ENCODE measurements around the gene ZGRF1.

The ZGRF1 gene

DNA sequence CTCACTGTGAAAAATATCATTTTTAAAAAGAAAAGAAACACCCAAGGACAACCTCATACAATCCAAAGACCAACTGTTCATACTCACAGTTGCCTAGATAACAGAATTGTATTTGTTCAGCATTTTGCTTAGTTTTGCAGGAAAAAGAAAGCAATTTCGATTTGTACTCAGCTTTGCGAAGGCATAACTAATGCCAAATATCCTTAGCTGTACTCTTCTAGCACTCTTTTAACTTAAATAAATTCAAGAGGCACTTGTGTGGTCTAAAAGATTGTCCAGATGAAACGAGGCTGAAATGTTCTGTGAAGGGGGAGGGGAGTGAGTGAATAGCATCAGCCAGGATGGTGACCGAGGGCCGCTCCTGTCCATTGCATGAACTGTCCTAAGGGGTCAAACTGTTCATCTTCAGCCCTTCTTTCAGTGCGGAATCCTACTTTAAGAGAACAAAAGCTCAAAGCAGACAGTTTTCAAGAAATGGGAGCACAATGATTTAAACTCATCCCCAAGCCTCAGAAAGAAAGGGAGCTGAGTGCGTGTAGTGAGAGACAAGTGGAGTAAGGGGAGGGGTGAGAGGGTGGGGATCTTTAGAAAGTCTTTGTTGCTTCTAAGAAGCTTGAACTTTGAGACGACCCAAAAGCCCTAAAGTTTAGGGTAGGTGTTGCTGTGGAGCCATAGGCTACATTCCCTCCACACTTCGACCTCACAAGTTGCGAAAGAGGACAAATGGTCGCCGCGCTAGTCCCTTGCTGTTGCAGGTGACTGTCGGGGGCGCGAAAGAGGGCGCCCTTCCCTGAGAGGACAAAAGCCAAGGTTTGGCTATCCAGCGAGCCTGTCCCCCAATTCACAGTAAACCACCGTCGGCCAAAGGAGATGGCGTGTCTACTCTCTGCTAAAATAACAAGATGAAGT lies 116.8 kb downstream of the ZGRF1 start:
- no peak overlapping the region for H3K4me3 ChIP-seq (ENCODE audit: low read depth, low read length)
- TF ChIP-seq, protein P1, sequence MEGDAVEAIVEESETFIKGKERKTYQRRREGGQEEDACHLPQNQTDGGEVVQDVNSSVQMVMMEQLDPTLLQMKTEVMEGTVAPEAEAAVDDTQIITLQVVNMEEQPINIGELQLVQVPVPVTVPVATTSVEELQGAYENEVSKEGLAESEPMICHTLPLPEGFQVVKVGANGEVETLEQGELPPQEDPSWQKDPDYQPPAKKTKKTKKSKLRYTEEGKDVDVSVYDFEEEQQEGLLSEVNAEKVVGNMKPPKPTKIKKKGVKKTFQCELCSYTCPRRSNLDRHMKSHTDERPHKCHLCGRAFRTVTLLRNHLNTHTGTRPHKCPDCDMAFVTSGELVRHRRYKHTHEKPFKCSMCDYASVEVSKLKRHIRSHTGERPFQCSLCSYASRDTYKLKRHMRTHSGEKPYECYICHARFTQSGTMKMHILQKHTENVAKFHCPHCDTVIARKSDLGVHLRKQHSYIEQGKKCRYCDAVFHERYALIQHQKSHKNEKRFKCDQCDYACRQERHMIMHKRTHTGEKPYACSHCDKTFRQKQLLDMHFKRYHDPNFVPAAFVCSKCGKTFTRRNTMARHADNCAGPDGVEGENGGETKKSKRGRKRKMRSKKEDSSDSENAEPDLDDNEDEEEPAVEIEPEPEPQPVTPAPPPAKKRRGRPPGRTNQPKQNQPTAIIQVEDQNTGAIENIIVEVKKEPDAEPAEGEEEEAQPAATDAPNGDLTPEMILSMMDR (IDR thresholded peaks at IDR 0.05; ENCODE audit: low read depth, low read length), result no peak

DNA sequence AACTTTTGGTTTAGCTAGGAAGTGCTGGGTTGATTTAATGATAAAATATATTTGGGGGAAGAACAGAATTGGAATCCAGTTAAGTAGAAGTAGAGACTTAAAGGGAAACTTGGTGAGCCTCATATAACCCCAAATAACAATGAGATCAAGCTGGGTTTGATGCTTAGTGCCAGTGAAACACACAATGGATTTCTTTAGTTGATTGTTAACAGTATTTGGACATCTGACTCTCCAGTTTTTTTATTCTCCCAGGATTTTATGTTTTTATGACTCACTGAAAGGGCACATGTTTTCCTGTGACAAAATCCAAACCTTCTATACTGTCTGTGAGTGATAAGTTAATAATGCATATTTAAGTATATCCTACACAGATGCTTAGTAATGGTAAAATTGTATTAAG lies 118.0 kb downstream of the ZGRF1 start:
- H3K4me3 ChIP-seq (ENCODE audit: low read depth, low read length), result no peak overlapping the region

DNA sequence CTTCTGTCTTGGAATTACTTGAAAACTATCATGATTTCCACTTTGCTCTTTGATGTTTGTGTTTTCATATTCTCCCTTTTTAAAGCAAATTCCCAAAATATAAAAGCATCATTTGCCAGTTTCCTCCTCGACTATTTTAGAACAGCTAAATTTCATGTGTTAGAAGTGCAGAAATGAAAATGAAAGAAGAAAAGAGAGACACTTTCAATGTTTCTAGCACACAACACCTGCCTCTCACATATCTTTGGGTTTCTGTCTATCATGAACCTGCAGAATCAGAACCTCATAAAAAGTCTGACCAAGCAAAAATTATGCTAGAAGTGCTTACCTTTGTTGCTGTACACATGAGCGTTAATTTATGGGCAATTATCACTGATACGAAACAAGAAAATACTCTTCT lies 118.8 kb downstream of the ZGRF1 start:
- H3K4me3 ChIP-seq (ENCODE audit: low read depth, low read length), result no peak overlapping the region
- TF ChIP-seq, protein P1 (IDR thresholded peaks at IDR 0.05; ENCODE audit: low read depth, low read length), result no peak

More for the DNA sequence above, 118.0 kb downstream of the ZGRF1 start:
- TF ChIP-seq, protein P1 (IDR thresholded peaks at IDR 0.05; ENCODE audit: low read depth, low read length), result no peak

DNA sequence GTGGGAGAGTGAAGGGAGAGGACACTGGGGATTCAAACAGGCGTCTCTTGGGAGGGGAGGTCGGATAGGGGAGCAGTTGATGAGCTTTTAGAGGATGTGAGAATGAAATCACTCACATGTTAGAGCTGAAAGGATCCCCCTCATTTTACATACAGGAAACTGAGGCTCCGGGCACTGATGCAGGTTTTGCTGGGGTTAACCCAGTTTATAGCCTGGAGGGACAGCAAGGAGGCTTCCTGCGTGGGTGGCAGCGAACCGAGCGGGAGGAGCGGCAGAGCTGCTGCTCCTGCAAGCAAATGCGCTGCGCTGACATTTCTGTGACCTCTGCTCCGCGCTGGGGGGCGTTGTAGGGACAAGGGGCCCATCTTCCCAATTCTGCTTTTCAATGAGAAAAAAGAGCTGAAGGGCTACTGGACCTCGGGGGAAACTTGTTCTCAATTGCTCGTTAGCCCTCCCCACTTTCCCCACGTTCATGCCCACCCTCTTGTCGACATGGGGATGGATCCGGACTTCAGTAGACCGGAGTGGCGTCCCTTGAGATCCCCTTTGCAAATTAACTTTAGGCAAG lies 119.6 kb downstream of the ZGRF1 start:
- TF ChIP-seq, protein P1 (IDR thresholded peaks at IDR 0.05; ENCODE audit: low read depth, low read length), result no peak
- H3K4me3 ChIP-seq (ENCODE audit: low read depth, low read length), result no peak overlapping the region

DNA sequence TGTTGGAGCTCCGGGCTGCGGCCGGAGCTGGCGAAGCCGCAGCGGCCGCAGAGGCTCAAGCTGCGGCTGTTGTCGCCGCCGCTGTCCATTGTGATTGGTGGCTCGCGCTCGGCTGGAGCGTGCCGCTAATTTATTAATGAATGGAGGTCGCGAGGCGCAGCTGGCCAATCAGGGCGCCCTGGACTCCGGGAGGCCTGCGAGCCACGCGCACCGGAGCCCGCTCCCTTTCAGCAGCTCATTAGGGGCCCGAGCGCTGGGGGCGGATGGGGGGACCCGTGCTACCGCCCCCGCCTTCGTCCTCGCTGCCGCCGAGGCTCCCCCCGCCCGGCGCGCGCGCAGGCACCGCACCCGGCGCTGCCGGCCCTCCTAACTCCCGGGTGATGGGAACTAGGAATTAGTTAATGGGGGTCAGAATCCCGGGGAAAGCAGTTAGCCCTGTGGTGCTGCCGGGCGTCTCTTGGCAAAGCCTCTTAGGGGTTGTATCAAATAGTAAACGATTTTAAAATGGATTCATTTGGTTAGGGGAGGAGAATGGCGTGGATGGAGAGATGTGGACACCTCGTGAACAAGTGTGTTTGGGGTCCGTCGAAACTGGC lies 120.1 kb downstream of the ZGRF1 start:
- TF ChIP-seq, protein P1 (IDR thresholded peaks at IDR 0.05; ENCODE audit: low read depth, low read length), result no peak
- peak overlapping the region; percentile 17; the same call in 1 of the 2 replicates for H3K4me3 ChIP-seq (ENCODE audit: low read depth, low read length)

DNA sequence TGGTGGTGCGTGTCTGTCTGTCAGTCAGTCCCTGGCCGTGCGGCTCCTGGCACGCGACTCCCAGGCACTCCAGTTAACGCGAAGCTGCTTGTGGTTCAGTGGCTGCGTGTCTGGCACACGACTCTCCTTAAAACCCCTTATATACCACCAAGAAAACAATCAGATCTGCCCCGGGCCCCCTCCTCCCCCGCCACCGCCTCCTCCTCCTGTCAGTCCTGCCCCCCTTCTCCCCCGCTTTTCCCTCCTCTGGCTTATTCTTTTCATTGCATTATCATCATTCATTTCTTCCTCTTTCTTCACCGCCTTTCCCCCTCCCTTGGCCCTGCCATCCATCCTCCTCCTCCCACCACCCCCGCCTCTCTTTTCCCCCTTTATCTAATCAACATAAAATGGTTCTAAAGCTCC lies 120.6 kb downstream of the ZGRF1 start, which contains the start of gene NEUROG2:
Gene NEUROG2 (minus strand): TSS at position 115 of the 405 bp plus-strand sequence. CDS start 705 bp downstream, outside the sequence.
- TF ChIP-seq, protein P1 (IDR thresholded peaks at IDR 0.05; ENCODE audit: low read depth, low read length), result no peak
- peak within 1 kb of the TSS; percentile 53 for H3K4me3 ChIP-seq (ENCODE audit: low read depth, low read length)

Measured in WI38 (cell line).